ENCODE measurements around the gene INPP4A.
A peak's percentile ranks its signal among the peaks of the same experiment; 100 is the strongest.

The INPP4A gene

GRCh38 chr2:98615481-98615880 is 170.8 kb downstream of the INPP4A start:
- TF ChIP-seq SPI1 (IDR thresholded peaks at IDR 0.05; ENCODE audit: borderline replicate concordance, low read depth) (no peak), POLR2AphosphoS5 (IDR thresholded peaks at IDR 0.05; ENCODE audit: low read depth) (no peak), REST (IDR thresholded peaks at IDR 0.05; ENCODE audit: insufficient replicate concordance, low read depth) (no peak), GABPA (IDR thresholded peaks at IDR 0.05; ENCODE audit: low read depth) (no peak)
- TF ChIP-seq, protein P1, sequence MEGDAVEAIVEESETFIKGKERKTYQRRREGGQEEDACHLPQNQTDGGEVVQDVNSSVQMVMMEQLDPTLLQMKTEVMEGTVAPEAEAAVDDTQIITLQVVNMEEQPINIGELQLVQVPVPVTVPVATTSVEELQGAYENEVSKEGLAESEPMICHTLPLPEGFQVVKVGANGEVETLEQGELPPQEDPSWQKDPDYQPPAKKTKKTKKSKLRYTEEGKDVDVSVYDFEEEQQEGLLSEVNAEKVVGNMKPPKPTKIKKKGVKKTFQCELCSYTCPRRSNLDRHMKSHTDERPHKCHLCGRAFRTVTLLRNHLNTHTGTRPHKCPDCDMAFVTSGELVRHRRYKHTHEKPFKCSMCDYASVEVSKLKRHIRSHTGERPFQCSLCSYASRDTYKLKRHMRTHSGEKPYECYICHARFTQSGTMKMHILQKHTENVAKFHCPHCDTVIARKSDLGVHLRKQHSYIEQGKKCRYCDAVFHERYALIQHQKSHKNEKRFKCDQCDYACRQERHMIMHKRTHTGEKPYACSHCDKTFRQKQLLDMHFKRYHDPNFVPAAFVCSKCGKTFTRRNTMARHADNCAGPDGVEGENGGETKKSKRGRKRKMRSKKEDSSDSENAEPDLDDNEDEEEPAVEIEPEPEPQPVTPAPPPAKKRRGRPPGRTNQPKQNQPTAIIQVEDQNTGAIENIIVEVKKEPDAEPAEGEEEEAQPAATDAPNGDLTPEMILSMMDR (IDR thresholded peaks at IDR 0.05; ENCODE audit: insufficient read depth, low read length), result no peak
- no peak overlapping the region for H3K4me3 ChIP-seq (replicated peaks; ENCODE audit: insufficient read depth, low read length)
- no peaks in the 10 kb centered on the region for H3K27me3 ChIP-seq (ENCODE audit: insufficient read depth, poor library complexity, severe bottlenecking)
- no peak overlapping the region for H3K27ac ChIP-seq (replicated peaks)
- DNase-seq (ENCODE audit: low read depth in 1 of 2, low spot score in 1 of 2), result peak in 1 of 2 experiments; percentile 8

GRCh38 chr2:98617149-98617548 is 172.5 kb downstream of the INPP4A start:
- TF ChIP-seq, protein P1 (IDR thresholded peaks at IDR 0.05; ENCODE audit: insufficient read depth, low read length), result no peak
- no peak for TF ChIP-seq POLR2AphosphoS5 (IDR thresholded peaks at IDR 0.05; ENCODE audit: low read depth)
- no peak for TF ChIP-seq REST (IDR thresholded peaks at IDR 0.05; ENCODE audit: insufficient replicate concordance, low read depth)
- no peak for TF ChIP-seq SPI1 (IDR thresholded peaks at IDR 0.05; ENCODE audit: borderline replicate concordance, low read depth)
- TF ChIP-seq GABPA (IDR thresholded peaks at IDR 0.05; ENCODE audit: low read depth), result no peak
- Histone ChIP-seq H3K4me3 (replicated peaks; ENCODE audit: insufficient read depth, low read length) (no peak overlapping the region), H3K27me3 (ENCODE audit: insufficient read depth, poor library complexity, severe bottlenecking) (no peaks in the 10 kb centered on the region), H3K27ac (replicated peaks) (no peak overlapping the region)
- DNase-seq (ENCODE audit: low read depth in 1 of 2, low spot score in 1 of 2), result no peak

- peak in 1 of 2 experiments; percentile 48 for DNase-seq (ENCODE audit: low read depth in 1 of 2, low spot score in 1 of 2)
- Histone ChIP-seq H3K27me3 (ENCODE audit: insufficient read depth, poor library complexity, severe bottlenecking) (no peaks in the 10 kb centered on the region), H3K27ac (replicated peaks) (peak overlapping the region; percentile 20; the same call in 1 of the 2 replicates), H3K4me3 (replicated peaks; ENCODE audit: insufficient read depth, low read length) (no peak overlapping the region)
- no peak for TF ChIP-seq REST (IDR thresholded peaks at IDR 0.05; ENCODE audit: insufficient replicate concordance, low read depth)
Measured at GRCh38 chr2:98623657-98624056, 179.0 kb downstream of the INPP4A start.

DNA sequence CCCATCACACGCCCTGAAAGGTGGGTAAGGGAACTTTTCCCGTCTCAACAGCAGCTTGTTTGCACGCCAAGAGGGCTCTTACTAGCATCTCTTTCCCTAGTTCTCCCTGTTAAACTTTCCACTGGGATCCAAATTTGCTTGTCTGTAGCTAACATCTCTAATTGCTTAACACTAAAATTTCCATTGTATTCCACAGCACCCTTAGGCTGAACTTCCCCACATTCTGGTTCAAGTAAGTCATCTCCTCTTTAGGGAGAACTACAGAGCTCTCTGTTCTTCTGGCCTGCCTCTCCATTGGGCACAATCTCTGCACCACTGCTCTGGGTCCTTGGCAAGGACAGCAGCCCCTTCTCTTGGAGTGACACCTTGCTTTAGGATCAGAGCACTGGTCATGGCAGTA is 187.7 kb downstream of the INPP4A start:
- Histone ChIP-seq H3K27ac (replicated peaks) (no peak overlapping the region), H3K27me3 (ENCODE audit: insufficient read depth, poor library complexity, severe bottlenecking) (no peaks in the 10 kb centered on the region), H3K4me3 (replicated peaks; ENCODE audit: insufficient read depth, low read length) (no peak overlapping the region)
- no peak for DNase-seq (ENCODE audit: low read depth in 1 of 2, low spot score in 1 of 2)
- TF ChIP-seq REST (IDR thresholded peaks at IDR 0.05; ENCODE audit: insufficient replicate concordance, low read depth), result no peak
- no peak for TF ChIP-seq GABPA (IDR thresholded peaks at IDR 0.05; ENCODE audit: low read depth)
- no peak for TF ChIP-seq SPI1 (IDR thresholded peaks at IDR 0.05; ENCODE audit: borderline replicate concordance, low read depth)
- TF ChIP-seq, protein P1 (IDR thresholded peaks at IDR 0.05; ENCODE audit: insufficient read depth, low read length), result no peak
- TF ChIP-seq POLR2AphosphoS5 (IDR thresholded peaks at IDR 0.05; ENCODE audit: low read depth), result no peak

Data from HL-60 (cell line).